ENCODE results near the gene MLANA.
"Not testable (repeated sequence)": the region's sequence is repeated elsewhere in the genome, so short reads cannot be mapped to it uniquely, and the experiment has no call there.

MLANA gene

GRCh38 chr9:5870691-5871090 is 20.0 kb upstream of the MLANA start:
- no peak for DNase-seq

GRCh38 chr9:5871785-5872184 is 18.9 kb upstream of the MLANA start:
- no peak for DNase-seq

- DNase-seq = no peak
These were observed 18.2 kb upstream of the MLANA start for GRCh38 chr9:5872511-5872910.

GRCh38 chr9:5873439-5873838 is 17.2 kb upstream of the MLANA start:
- no peak for DNase-seq

GRCh38 chr9:5874048-5874447 is 16.6 kb upstream of the MLANA start:
- no peak for DNase-seq

DNA sequence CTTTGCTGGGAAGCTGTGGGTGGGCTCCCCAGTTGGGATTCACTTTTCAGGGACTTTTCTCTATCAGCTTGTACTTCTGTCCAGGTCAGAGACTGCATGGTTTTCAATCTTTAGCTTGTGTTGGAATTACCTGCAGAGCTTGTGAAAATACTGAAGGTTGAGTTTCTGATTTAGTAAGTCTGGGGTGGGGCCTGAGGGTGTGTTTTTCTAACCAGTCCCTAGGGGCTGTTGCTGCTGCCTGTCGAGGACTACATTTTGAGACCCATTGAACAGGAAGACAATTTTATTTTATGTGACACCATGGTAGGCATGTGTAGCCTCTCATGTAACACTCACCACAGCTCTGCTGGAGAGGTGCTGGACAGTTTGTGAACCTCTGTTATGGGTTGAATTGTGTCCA is 14.7 kb upstream of the MLANA start:
- no peak for DNase-seq

DNA sequence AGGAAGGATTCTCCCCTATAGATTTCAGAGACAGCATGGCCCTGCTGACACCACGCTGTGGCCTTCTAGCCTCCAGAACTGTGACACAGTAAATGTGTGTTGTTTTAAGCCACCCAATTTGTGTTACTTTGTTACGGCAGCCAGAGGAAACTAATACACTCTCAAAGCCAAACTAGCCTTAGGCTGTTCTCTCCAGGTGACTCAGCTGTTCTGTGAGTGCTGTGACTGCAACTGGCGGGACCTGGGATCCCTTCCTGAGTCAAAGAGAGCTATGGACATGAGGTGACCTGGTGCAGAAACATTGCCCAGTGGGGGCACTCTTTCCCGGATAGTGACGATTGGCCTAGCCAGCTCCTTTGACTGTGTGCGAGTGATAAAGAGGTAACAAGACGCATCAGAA is 14.0 kb upstream of the MLANA start:
- no peak for DNase-seq

DNA sequence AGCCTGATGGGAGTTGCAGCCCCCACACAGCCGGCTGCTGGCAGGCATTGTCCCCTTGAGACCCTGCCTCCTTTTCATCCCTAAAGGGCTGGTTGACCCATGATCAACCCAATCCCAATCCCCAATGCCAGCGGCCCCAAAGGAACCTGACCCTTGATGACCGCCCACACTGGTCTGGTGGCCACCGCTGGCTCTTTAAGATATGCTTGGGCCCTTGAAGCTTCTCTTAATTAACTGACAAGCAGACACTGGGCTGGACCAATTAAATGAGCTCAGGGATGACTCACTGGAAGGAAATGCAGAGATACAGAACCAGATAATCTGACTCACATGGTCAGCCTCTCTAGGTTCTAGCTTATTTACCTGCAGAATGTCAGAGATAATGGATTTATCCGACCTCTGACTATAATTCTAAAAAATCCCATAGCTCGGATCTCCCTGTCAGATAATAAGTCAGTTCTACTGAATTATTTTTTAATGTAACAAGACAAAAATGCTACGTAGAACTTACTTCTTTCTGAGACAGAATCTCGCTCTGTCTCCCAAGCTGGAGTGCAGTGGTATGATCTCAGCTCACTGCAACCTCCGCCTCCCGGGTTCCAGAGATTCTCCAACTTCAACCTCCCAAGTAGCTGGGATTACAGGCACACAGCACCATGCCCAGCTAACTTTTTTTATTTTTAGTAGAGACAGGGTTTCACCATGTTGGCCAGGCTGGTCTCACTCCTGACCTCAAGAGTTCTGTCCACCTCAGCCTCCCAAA is 11.1 kb upstream of the MLANA start:
- DNase-seq = no peak

DNA sequence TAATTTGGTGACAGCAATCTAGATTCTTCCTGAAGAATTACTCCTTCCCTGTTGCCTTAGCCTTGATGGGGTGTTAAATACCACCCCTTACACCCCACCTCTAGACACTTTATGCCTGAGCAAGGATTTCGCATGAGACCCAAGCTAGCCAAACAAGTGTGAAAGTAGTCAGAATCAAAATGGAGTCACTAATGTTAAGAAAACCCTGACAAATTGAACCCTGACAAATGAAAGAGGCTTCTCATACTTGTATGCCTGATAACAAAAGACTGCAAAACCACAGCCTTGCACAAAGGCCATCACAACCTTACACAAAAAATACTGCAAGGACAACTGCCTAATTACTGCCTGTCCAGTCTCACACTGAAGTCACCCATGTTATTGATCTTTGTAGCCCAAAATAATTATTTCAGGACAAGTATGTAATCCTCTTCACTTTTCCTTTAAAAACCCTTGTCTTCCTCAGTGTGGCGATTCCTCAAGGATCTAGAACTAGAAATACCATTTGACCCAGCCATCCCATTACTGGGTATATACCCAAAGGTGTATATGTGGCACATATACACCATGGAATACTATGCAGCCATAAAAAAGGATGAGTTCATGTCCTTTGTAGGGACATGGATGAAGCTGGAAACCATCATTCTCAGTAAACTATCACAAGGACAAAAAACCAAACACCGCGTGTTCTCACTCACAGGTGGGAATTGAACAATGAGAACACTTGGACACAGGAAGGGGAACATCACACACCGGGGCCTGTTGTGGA is 8.3 kb upstream of the MLANA start:
- not testable (repeated sequence) for DNase-seq

GRCh38 chr9:5884191-5884590 is 6.5 kb upstream of the MLANA start:
- DNase-seq = no peak

GRCh38 chr9:5886114-5886939 is 4.4 kb upstream of the MLANA start:
- peak; percentile 12 to 45 for DNase-seq

GRCh38 chr9:5892456-5893133 is 1.9 kb downstream of the MLANA start:
- DNase-seq = no peak

- no peak for DNase-seq
These were observed 2.4 kb downstream of the MLANA start for GRCh38 chr9:5893134-5893505.

GRCh38 chr9:5893591-5894236 is 3.0 kb downstream of the MLANA start:
- DNase-seq = no peak

DNA sequence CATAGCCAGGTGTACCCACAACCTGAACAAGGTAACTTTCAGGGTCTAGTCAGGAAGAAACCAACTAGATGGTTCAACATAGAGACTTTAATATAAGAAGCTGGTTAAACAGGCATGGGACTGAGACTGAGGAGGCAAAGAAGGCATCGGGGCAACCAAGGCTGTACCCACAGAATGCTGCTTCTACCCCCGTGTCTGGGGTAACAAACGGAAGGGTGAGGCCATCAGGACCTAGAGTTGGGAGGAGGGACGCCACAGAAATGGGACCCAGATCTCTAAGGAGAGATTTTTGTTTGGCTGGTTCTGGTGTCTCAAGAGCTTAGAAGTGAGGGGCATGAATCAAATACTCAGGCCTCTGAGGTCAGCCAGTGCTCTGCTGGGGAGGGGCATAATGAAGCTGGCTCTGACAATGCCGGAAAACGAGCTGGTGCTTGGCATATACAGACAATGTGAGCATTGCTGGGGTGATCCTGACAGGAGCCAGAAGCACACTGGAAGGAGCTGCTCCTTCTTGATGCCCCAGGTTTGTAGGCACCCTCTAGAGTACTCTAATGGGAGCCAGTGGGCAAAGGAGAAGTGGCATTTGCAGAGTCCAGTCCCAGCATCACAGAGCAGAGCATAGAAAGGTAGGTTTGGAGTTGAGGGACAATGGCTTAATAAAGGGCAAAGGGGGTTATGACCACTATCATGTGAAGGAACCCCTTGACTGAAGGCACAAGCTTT is 3.7 kb downstream of the MLANA start:
- DNase-seq = no peak

- DNase-seq = peak; percentile 15 to 20
These were observed 5.1 kb downstream of the MLANA start for GRCh38 chr9:5895782-5896181.

GRCh38 chr9:5896863-5897262 is 6.2 kb downstream of the MLANA start:
- no peak for DNase-seq

DNA sequence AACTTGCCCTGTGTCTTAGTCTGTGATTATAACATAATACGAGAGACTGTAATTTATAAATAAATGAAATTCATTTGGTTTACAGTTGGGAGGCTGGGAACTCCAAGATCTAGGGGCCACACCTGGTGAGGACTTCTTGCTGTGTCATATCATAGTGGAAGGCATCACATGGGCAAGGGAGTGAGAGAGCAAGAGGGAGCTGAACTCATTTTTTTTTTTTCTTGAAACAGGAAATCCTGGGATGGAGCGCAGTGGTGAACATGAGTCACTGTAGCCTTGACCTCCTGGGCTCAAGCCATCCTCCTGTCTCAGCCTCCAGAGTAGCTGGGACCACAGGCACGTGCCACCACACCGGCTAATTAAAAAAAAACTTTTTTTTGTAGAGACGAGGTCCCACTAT is 7.2 kb downstream of the MLANA start:
- DNase-seq = no peak

DNA sequence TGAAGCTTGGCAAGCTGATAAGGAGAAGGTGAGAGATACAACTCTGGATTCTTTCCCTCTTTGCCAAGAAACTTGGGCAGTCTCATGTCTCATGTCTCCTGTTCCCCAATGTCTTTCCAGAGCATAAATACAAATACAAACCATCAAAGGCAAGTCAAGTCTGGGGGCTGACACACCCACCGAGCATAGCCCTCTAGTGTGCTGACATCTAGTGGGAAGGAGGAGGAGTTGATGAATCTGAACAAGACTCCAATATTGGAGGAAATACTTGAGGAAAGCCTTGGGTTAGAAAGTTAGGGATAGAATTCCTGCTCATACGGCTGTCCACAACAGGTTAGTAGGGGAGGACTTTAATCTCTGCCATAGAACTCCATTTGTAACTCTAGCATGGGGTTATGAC is 8.6 kb downstream of the MLANA start:
- DNase-seq = no peak

DNA sequence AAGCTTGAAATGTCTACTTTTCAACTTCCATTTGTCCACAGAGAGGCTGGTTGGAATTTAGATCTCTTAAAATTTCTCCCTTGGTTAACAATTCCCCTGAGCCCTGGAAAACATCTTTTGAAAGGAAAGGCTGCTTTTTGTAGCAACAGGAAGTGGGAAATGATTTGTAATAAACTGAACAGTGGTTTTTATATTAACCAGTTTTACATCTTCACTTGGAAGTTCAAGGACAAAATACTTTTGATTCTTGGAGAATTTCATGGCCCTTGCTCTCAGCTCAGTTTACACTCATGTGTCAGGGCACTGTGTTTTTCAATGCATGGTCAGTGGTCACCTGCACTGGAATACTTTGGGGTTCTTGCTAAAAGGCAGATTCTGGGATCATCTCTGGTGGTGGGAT is 9.9 kb downstream of the MLANA start:
- DNase-seq = no peak

DNA sequence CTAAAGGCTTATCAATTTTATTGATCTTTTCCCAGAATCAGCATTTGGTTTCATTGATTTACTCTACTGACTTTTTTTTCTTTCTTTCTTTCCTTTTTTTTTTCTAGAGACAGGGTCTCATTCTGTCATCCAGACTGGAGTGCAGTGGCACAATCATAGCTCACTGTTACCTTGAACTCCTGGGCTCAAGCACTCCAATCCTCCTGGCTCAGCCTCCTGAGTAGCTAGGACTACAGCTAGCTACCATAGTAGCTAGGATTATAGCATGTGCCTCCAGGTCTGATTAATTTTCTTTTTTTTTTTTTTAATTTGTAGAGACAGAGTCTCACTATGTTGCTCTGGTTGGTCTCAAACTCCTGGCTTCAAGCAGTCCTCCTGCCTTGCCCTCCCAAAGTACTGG is 11.7 kb downstream of the MLANA start:
- DNase-seq = no peak

DNA sequence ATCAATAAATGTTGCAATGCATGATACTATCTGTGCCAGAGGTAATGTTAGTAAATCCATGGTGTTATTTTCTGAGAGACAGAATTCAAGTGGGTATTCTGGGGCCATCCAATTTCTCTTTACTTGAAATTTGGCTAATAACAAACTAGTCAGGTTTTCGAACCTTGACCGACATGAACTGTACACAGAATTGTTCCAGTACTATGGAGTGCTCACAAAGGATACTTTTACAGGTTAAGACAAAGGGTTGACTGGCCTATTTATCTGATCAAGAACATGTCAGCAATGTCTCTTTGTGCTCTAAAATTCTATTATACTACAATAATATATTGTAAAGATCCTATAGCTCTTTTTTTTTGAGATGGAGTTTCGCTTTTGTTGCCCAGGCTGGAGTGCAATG is 18.2 kb downstream of the MLANA start:
- no peak for DNase-seq
